Kidney tubule cell (primary cell): ENCODE data around the gene FAM53A.

Source experiments
- DNase-seq: peaks from one replicate; pipeline ENCODE4 v3.0.0-alpha.2; 2018; ENCODE audit warnings: low spot score

Gene FAM53A

GRCh38 chr4:1639299-1639868, 44.7 kb downstream of the FAM53A start:
- DNase-seq, result no peak

DNA sequence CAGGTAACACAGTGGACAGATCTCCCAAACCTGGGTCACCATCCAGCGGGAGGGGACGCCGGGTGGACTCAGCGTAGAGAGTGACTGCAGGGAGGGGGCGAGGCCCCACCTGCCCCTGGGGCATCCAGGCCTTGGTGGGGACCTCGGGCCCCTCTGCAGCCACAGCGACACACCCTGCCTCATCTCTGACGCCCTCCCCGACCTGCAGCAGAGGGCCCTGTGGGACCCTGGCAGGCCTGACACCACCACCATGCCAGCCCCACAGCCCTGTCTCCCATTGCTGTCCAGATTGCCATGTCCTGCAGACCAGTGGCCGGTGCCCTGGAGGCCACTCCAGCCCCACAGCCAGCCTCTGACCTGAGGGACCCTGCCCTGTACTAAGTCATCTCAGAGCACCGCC, 45.2 kb downstream of the FAM53A start:
- no peak for DNase-seq

- DNase-seq, result no peak
Observed at GRCh38 chr4:1638272-1638598, 45.9 kb downstream of the FAM53A start.

DNA sequence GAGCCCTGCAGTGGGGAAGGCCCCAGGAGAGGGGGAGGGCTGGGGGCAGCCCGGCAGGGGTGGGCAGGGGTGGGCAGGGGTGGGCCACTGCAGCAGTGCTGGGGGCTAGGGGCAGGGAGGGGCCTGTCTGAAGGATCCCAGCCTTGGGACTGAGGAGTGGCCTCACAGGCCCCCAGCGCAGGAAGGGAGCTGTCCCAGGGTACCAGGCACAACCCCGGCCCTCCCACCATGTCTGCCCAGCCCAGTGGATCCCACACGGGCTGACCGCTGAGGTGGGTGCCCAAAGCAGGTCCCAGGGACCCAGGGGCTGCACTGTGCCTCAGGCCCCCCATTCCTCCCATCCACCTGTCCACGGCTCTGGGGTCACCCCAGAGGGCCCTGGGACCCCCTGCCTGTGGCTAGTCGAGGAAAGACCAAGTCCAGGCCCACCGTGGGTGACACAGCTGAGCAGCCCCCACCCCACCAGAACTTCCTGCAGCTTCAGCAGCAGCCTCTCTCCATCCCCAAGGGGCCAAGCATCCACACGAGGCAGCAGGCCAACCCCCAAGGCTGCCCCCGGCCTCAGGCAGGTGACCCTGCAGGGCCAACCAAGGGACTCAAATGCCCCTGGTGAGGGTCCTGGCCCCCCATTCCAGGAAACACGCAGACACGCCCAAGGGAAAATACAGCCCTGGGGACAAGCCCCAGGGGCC, 46.4 kb downstream of the FAM53A start:
- DNase-seq, result no peak

DNA sequence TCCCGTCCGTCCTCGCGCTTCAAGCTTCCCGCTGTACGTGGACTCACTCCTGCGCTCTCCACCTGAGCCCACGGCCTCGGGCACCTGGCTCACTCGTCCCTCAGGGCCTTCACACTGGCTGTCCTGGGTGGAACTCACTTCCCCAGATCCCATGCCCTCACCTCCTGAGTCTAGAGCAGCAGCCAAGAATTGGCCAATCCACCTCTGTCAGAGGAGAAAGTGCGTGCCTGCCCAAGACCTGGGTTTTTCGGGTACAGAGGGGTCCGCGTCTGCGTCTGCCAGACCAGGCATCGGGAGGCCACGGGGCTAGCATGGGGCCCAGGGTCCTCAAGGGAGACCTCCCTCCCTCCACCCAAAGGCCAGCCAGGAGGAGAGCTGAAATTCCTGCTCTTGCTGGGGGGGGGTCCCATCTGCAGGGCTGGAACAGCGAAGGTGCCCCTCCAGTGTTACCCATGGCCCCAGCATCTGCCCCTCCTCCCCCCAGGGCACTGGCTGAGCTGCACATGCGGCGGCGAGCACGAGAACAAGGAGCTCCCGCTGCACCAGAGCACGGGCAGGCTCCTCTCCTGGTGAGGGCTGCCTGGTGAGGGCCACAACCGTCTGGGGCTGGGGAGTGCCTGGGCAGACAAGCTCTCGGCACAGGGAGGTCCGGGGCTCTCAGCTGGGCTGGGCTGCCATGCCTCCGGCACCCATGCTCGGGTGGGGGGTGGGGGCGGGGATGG, 47.5 kb downstream of the FAM53A start:
- no peak for DNase-seq

DNA sequence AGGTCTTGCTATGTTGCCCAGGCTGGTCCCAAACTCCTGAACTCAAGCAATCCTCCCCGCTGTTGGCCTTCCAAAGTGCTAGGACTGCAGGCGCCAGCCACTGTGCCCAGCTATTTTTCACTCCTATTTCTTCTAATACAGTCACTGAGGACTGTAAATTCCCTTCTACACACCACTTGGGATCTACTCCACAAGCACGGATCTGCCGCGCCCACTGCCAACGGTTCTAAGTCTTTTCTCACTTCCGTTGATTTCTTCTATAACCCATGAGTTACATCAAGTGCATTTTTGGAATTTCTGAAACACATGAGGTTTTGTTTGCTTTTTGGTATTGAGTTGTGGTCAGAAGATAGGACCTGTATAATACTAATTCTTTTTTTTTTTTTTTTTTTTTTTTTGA, 48.6 kb downstream of the FAM53A start:
- no peak for DNase-seq

DNA sequence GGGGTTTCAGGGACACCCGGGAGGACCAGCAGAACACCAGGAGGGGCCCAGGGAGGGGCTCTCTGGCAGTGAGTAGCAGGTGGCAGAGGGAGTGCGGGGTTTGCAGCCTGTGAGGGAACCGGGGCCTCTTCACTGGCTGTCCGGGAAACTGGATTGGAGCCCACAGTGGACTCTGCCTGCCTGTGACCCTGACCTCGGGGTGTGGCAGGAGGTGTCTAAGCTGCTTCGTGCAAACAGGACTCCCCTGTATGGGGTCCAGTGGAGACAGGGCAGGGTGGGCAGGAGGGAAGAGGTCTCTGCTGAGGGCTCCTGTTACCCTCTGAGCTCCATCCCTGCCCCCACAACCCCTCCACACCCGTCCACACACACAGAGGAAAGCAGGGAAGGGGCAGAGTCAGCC, 50.1 kb downstream of the FAM53A start:
- no peak for DNase-seq

DNA sequence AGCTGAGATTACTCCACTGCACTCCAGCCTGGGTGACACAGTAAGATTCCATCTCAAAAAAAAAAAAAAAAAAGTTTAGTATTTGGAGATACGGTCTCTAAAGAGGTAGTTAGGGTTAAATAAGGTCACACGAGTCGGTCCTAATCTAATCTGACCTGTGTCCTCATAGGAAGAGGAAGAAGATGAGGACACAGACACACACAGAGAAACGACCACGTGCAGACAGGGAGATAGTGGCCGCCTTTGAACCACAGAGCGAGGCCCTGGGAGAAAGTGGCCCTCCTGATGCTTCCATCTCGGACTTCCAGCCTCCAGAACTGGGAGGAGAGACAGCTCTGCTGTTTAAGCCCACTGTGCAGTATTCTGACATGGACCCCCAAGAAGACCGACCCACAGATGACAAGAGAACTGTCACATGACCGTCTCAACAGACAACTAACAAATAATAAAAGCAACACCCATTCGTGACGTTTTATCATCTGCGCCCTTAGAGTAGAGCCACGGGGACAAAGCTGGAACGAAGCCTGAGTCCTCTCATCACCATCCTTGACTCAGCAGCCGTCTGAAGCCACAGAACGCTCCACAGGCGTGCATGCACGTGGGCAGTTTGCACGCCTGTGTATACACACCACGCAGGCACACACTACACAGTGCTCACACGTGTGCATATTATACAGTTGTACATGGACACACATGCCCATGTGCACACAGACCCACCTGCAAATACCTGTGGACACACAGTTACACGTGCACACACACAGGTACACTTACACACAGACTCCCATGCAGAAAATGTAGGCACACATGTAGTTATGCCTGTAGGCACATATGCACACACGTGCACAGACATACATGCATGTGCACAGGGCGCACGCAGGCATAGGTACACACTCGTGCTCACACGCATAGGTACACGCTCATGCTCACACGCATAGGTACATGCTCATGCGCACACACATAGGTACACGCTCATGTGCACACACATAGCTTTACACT, 51.7 kb downstream of the FAM53A start:
- no peak for DNase-seq

- no peak for DNase-seq
Observed at GRCh38 chr4:1631136-1631535, 53.0 kb downstream of the FAM53A start.

GRCh38 chr4:1630266-1630665, 53.8 kb downstream of the FAM53A start:
- no peak for DNase-seq

- no peak for DNase-seq
Observed at GRCh38 chr4:1629699-1630083, 54.4 kb downstream of the FAM53A start.

- DNase-seq, result peak; percentile 33
Observed at GRCh38 chr4:1628892-1629698, 55.0 kb downstream of the FAM53A start.

- DNase-seq, result no peak
Observed at GRCh38 chr4:1627417-1628313, 56.4 kb downstream of the FAM53A start.

GRCh38 chr4:1626941-1627340, 57.2 kb downstream of the FAM53A start:
- no peak for DNase-seq

DNA sequence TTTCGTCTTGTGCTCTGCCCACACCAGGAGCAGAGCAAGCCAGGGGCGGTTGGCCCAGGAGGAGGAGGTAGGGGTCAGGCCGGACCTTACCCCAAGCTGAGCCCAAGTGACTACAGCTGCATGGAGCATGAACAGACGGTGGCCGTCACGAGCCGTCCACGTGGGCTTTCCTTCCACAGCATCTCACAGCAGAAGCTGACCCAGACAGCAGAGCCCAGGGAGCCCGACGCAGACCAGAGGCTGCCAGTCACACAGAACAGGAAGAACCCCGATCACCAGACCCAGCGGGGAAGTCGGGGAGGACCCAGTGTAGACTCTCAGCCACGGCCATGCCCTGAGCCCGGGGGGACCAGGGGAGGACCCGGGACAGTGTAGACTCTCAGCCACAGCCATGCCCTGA, 58.0 kb downstream of the FAM53A start:
- DNase-seq, result no peak

- no peak for DNase-seq
Observed at GRCh38 chr4:1625600-1626138, 58.4 kb downstream of the FAM53A start.

GRCh38 chr4:1624519-1624910, 59.6 kb downstream of the FAM53A start:
- no peak for DNase-seq

- DNase-seq, result no peak
Observed at GRCh38 chr4:1623821-1624518, 60.1 kb downstream of the FAM53A start.

DNA sequence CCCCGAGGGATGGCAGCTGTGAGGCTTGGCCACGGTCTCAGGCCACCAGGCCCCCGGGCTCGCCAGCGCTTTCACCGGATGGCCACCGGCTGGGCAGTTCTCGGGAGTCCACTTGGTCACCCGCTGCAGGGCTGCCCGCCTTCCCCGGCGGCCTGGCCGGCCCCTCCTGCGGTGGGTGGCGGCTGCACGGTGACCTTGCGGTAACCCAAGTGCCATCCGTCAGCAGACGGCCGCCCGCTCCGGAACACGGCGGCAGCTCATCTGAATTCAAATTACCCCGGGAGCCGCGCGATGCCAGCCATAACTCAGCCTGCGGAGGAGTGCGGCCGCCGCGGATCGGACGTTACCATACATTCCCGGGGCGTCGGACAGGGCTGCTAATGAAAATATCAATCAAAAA, 60.7 kb downstream of the FAM53A start:
- DNase-seq, result no peak

- DNase-seq, result no peak
Observed at GRCh38 chr4:1622956-1623355, 61.2 kb downstream of the FAM53A start.
